CD4-positive, alpha-beta T cell treated with Interleukin-2 at 100 ng/mL for 4 hours (primary cell): ENCODE data around the gene TP53I13.

Source experiments
- DNase-seq: peaks from one replicate; pipeline ENCODE4 v3.0.0-alpha.2; 2020; ENCODE audit warnings: low spot score

TP53I13 gene

GRCh38 chr17:29615492-29616299 lies 47.2 kb downstream of the TP53I13 start:
- DNase-seq: peak; percentile 83

- DNase-seq: peak; percentile 7
Measured at GRCh38 chr17:29616300-29617048, 48.0 kb downstream of the TP53I13 start.

- peak; percentile 92 for DNase-seq
Measured at GRCh38 chr17:29617125-29617480, 48.6 kb downstream of the TP53I13 start.

DNA sequence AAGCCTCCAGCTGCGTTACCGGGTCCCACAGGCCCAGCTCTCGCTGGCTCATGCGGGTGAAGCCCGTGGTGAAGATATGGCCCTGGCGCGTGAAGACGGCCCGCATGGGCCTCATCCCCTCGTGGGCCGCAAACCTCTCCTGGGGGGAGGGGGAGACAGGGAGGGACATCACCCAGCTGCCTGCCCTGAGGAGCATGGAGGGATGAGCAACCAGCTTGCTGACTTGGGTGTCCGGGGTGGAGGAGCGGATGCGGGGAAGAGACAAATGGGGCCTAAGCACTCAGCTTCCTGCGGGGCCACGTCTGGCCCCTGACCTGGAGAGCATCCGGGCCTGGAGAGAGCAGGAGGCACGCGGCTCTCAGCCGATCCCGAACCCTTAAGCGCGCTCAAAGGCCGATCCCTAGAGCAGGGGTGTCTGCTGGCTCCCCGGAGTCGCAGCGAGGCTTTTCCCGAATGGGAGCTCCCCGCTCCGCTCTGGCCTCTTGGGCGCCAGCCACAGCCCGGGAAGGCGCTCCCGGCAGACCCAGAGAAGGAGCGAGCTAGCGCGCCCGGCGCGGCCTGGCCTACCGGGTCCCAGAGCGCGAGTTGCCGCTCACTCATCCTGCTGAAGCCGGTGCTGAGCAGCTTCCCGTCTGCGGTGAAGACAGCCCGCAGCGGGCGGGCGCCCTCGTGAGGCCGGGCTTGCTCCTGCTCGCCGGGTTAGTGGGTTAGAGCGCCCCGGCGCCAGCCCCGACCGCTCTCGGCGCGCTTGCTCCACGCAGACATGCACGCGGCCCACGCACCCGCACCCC lies 49.2 kb downstream of the TP53I13 start:
- DNase-seq: peak; percentile 89

DNA sequence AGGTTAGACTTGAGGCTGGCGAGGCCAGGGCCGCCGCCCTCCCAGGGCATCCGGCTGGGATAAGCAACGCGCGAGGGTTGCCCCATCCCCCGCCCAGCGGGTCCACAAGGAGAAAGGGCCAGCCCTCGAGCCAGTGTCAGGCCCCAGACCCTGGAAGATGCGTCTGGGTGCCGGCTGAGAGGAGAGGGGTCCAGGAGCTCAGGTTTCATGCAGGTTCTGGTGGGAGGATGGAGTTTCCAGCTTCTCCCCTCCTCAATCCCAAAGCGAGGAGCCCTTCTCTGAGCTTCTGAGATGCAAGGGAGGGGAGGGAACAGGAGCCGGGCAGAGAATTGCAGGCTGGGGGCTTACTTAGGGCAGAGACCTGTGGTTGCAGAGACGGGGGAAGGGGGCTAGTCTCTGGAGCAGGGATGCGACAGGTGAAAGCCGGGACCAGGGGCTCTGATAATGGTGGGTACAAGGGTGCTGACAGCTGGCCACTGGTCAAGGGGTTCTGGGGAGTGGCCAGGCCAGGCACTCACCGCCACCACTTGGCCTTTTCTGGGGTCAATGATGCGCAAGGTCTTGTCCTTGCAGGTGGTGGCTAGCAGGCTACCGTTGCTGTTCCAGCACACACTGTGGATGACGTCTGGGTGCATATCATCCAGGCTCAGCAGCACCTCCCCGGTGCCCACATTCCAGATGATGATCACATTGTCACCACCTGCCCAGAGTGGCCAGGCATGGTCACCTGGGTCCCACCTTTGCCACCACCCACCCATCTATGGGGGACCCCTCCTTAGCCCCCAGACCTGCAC lies 50.0 kb downstream of the TP53I13 start:
- no peak for DNase-seq

DNA sequence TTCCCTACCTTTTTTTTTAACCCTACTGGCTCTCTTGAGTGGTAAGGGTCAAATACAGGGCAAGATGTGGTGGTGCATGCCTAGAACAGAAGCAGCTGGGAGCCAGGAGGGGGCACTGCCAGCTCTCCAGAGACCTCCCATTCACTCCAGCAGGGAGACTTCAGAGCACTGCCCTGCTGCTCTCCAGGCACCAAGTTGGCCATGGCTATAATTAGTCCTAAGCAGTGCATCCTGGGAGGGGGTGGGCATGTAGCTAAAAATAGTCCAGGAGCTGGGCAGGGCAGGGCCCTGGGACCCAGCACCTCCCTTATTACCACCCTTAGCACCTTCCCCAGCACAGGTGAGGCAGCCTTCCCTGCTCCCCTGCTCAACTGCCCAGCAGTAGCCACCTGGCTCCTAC lies 50.8 kb downstream of the TP53I13 start:
- no peak for DNase-seq

- no peak for DNase-seq
Measured at GRCh38 chr17:29620271-29620670, 51.8 kb downstream of the TP53I13 start.

DNA sequence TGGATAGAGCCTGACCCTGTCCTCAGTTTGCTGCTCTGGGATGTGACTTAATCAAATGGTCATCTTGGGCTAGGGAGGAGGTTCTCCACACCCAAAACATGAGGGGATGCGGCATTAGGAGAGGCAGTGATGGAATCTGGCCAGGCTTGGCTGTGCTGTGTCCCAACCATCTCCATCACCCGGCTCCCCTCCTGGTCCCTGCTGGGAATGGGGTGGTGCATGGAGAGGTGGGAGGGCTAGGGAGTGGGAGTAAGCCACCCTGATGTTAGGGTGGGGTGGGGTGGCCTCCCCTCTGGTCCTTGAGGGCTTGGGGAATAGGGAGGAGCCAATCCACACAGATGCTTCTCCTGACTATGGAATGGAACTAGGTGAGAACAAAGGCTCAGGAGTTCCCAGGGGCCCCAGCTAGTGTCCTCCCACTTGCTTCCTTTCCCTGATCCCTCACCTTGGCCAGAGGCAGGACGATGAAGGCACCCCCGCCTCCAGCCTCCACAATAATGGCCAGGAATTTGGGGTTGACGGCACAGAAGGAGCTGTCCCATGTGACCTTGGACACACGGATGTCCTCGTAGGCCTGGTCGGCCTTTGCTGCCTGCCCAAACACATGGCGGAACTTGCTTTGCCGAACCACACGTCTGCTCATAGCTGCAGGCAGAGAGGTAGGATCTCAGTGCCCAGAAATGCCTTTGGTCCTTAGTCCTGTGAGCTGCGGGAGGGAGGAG lies 52.4 kb downstream of the TP53I13 start:
- no peak for DNase-seq

DNA sequence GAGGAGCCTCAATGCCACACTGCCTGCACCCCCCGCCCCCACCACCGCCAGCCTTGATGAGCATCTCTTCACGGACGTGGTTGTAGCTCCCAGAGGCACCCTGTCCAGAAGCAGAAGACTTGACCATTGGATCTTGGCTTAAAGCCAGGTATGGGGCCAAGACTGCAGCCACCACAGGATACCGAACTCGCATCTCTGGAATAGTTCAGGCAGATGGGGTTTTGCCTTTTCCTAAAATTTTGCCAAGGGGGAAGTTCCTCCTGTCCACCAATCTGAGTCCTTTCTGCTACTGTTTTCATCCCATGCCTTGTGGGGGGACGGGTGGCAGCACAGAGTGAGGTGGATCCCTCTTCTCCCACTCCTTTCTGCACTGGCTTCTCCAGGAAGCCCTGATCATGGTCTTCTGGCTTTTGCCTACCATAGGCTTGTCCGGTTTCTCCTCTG lies 53.3 kb downstream of the TP53I13 start:
- DNase-seq: no peak
